DMS114 treated with DMSO at 0.1 percent for 48 hours (cell line): ENCODE data around the gene SLC4A7.
A peak's percentile ranks its signal among the peaks of the same experiment; 100 is the strongest.
"Not testable (repeated sequence)": the region's sequence is repeated elsewhere in the genome, so short reads cannot be mapped to it uniquely, and the experiment has no call there.

Source experiments
- DNase-seq: peaks from one replicate; lab custom pipeline; 2025; ENCODE audit not compliant: unreplicated experiment; lab: John Stamatoyannopoulos, UW

Gene SLC4A7

GRCh38 chr3:27488821-27489220, 4.6 kb upstream of the SLC4A7 start:
- DNase-seq, result no peak

DNA sequence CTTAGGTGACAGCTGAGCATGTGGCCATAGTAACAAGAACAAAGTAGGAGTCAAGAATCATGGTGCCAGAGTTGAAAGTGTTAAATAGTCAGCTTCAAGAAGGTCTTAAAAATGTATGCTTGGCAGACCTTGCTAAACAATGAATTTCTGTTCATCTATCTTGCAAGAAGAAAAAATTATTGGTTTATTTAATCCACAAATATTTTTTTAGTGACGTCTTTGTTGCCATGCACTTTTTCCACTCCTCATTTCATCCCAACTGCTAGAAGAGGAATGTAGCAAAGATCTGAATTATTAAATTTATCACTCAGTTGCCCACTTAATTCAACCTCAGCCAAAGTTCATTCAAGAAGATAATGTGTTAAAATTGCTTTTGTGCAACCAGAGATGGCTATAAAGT, 3.2 kb upstream of the SLC4A7 start:
- DNase-seq, result no peak

DNA sequence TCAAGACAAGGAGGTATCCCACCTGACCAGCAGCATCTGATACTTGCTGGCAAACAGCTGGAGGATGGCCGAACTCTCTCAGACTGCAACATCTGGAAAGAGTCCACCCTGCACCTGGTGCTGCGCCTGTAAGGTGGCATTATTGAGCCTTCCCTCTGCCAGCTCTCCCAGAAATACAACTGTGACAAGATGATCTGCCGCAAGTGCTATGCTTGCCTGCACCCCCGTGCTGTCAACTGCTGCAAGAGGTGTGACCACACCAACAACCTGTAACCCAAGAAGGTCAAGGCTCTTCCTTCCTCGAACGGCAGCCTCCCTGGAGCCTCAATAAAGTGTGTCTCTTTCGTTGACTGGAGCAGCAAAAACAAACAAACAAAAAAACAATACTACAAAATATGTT, 2.2 kb upstream of the SLC4A7 start:
- no peak for DNase-seq

GRCh38 chr3:27485866-27486265, 1.7 kb upstream of the SLC4A7 start:
- DNase-seq, result no peak

DNA sequence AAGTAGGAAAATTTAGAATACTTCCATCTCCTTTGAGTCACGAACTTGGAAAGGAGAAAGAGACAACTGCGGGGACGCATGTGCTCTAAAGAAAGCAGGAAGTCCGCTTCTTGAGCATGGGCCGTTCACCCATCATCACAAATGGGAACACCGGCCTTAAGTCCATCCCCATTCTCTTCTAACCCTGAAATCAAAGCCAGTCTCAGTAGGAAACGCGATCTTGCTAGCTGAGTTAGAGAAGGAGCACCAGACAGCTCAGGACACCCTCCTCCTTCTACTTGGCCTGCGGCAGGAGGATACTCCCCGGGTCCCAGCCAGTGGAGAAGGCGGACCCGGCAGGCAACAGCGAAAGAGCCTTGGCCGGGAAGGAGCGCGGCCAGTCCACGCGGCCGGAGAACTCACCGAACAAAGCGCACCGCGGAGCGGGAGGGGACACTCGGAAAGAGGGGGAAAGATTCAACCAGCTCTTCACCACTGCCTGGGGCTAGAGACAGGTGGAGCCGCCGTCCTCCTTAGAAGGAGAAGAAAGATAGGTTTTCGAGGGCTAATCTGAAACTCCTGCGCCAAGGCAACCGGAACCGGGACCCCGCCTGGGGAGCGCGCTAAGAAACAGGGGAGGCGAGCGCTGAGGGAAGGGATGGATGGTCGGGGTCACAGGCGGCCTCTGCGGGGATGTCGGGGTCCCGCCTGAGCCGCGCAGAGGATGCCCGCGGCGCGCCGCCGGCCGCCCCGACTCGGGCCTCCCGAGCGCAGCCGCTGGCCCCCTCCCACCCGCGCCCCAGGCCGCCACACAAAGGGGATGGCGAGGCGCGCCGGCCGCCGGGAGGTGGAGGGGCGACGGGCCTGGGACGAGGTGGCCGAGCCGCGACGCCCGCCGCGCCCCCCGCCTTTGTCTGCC, 818 bp downstream of the SLC4A7 start:
- DNase-seq, result peak; percentile 23

DNA sequence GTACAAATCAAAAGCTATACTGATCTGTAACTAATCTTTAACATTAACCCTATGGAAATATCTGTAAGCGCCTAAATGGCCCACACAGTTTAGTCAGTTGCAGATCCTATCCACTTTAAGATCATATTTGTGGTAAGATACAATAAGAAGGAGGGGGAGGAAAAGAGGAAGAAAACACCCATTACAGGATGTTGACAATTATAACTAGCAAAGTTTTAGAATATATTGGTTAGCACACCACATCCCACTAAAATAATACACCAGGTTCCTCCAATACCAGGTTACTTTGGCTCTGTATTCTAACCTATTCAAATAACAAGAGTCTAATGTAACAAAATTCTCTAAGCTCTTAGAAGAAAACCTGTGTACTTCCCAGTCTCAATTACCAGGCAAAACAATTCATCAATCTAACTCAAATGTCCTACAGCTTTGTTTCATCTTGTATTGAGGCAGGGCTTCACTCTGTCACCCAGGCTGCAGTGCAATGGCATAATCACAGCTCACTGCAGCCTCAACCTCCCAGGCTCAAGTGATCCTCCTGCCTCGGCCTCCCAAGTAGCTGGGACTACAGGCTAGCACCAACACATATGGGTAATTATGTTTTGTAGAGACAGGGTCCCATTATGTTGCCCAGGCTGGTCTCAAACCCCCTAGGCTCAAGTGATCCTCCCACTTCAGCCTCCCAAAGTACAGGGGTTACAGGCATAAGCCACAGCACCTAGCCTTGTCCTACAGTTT, 4.2 kb downstream of the SLC4A7 start:
- DNase-seq, result no peak

DNA sequence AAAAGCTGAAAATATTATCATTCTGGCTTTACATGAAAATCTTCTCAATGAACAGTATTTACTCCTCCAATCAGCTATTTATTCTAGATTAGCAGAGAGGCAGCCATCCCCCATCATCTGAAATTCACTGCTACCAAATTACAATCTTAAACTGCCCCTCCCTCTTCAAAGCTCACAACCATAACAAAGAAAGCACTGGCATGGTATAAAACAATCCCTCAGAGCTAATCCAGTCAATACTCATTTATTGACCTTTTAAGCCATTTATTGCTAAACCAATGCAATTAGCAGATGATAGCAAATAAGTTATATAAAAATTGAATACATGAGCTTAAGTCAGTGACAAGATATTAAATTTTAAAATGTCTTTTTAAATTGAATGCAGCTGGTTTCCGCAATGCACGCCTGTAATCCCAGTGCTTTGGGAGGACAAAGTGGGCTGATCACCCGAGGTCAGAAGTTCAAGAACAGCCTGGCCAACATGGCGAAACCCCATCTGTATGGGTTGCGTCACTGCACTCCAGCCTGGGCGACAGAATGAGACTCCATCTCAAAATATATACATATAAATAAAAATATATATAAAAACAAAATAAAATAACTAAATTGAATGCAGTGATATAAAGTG, 12.1 kb downstream of the SLC4A7 start:
- no peak for DNase-seq

GRCh38 chr3:27468283-27468886, 15.8 kb downstream of the SLC4A7 start:
- no peak for DNase-seq

DNA sequence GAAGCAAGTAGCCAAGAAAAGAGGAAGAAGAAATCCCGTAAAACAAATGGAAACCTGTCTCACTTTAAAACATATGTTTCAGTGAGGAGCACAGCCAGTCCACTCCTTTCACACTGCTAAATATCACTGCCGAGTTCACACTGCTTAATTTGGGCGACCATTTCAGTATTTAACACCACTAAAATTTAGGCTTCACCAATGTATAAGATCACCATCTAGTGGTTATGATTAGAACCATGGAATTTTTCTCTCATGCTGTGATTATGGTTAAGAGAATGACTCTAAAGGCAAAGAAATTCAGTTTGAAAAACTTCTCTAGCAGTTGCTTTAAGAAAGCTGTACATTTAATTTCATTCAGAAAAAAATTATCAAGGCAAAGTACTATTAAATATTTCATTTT, 16.6 kb downstream of the SLC4A7 start:
- DNase-seq, result peak; percentile 40

- DNase-seq, result no peak
These were observed 19.5 kb downstream of the SLC4A7 start for GRCh38 chr3:27464646-27465045.

DNA sequence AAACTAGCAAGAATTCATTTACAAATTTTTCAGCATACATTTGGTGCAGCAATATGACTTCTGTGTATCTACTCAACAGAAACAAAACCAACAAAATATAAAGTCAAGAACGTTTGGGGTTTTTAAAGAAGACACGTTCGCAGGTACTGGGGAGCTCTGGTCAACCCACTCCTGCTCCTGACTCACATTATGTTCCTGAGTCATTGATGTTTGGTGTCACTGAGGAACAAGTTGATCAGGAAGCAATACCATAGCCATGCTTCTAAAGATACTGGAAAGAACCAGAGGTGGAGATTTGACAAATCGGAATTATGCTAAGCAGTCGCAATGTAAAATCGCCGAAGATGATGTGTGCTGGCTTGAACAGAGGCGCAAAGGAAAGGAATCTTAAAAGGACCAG, 22.0 kb downstream of the SLC4A7 start:
- DNase-seq, result no peak

- no peak for DNase-seq
These were observed 25.3 kb downstream of the SLC4A7 start for GRCh38 chr3:27458929-27459328.

DNA sequence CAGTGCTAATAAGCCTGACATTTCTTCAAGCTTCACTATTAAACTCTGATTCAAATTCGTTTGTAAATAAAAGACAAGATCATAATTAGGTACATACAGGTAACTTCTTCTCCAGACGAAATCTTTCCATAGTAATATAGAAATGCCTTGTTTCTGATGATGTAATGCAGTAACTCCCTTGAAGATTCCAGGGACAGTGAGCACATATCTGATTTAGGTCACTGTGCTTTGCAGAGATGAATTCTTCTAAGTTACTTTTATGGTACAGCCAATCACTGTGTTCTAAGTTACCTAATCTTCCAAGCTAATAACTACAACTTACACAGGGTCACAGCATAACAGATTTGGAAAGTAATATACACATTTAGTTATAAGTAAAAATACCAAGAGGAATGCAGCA, 27.6 kb downstream of the SLC4A7 start:
- no peak for DNase-seq

- DNase-seq, result no peak
These were observed 29.3 kb downstream of the SLC4A7 start for GRCh38 chr3:27454914-27455313.

DNA sequence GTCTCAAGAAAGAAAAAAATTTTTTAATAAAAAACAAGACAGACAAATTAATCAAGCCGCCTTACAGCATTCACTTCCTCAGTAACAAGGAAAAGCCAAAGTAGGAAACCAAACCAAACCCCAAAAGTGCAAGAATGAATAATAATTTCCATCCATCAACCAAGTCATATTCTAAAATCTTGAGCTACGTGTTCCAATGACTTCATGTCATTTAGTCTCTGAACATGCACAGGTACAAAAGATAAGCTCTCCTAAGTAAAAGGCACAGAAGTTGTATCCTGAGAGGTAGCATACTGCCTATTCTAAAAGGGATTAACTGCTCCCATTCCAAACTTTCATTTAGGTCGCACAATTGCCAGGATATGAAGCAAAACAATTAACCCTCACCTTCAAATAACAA, 29.7 kb downstream of the SLC4A7 start:
- DNase-seq, result no peak

DNA sequence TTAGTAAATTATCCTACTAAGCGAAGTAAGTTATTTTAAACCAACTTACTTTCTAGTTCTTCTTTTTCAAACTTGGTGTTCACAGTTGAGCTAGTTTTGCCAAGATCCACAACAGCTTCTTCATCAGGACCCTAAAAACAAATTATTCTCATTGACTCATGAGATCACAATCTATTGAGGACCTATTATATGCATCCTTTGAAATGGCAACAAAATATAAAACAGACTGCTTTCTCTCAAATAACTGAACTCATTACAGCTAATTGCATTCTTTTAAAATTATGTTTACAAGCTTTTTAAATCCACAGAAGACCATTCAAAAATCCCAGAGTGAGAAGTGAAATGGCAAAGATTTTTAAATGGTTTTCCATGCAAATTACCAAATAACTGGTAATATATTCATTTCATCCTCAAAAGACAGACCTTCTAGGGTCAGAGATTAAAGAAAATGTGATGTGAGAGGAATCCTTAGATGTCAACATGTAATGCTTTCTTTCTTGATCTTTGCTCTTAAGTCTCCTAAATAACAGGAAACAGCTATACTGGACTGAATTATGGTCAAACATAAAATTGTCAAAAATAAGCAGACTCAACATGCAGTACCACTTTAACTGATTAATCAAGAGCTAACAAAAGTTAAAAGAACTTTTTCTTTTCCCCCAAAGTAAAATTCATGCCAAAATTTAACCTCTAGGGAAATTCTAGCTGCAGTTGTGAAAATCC, 31.7 kb downstream of the SLC4A7 start:
- DNase-seq, result no peak

- DNase-seq, result no peak
These were observed 32.3 kb downstream of the SLC4A7 start for GRCh38 chr3:27451842-27452241.

DNA sequence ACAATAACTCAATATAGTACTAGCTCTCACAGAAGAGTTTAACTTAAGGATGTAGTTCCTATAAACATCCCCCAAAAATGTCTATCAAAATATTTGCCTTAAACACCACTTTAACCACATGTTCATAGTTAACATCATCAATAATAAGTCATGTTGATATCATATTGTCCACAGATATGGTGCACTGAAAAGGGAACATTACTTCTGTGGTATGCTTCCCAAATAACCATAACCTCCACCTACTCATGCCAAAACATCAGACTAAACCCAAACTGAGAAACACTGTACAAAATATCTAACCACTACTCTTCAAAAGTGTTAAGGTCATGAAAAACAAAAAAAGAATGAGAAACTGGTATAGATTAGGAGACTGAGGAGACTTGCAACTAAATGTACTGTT, 32.9 kb downstream of the SLC4A7 start:
- no peak for DNase-seq

DNA sequence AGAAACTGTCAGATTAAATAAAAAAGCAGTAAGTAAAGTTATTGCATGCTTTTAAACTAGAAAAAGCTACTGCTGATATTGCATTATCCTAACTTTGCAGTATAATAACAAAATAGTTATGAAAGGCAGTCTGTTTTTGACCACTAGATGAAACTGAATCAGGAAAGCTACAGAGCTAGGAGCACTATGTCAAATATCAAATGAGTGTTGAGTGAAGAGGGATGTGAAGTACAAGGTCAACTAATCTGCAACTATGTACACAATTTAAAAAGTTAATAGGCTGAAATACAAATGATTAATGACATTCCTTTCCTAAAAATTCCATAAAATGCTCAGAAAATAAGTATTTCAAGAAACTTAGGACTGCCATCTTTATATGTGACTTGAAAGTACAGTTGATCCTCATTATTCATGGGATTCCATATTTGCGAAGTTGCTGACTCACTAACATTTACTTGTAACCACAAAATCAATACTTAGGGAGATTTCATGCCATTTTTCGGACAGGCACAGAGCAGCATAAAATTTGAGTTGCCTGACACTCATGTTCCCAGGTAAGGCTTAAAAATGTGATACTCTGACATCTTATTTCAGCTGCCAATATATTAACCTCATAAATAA, 34.5 kb downstream of the SLC4A7 start:
- DNase-seq, result no peak

- DNase-seq, result not testable (repeated sequence)
These were observed 41.2 kb downstream of the SLC4A7 start for GRCh38 chr3:27442995-27443394.
